Prostate gland (tissue), 2 donors: ENCODE data around the gene NT5M.

Source experiments
- POLR2A ChIP-seq: fragments of 450-650 bp; IDR thresholded peaks from one replicate; pipeline ENCODE4 v1.6.1; 2016; ENCODE audit warnings: antibody characterized with exemption, mild to moderate bottlenecking
- POLR2AphosphoS5 ChIP-seq: sonication (generic); formaldehyde crosslinking; IDR thresholded peaks from one replicate; pipeline ENCODE4 v1.6.1; 2017; ENCODE audit warnings: antibody characterized with exemption
- TF ChIP-seq, protein P1 (sequence below), 4 experiments: fragments of 200-600 bp in 2 of 4; fragments of 450-650 bp in 2 of 4; sonication (generic) in 2 of 4; IDR thresholded peaks; 1 replicate in 3 of 4; 2 replicates in 1 of 4; pipeline ENCODE4 v1.5.1; 2016 to 2019; ENCODE audit warnings: antibody characterized with exemption in 4 of 4, mild to moderate bottlenecking in 2 of 4, moderate library complexity in 2 of 4

- TF ChIP-seq POLR2A, result no peak
- TF ChIP-seq, protein P1, sequence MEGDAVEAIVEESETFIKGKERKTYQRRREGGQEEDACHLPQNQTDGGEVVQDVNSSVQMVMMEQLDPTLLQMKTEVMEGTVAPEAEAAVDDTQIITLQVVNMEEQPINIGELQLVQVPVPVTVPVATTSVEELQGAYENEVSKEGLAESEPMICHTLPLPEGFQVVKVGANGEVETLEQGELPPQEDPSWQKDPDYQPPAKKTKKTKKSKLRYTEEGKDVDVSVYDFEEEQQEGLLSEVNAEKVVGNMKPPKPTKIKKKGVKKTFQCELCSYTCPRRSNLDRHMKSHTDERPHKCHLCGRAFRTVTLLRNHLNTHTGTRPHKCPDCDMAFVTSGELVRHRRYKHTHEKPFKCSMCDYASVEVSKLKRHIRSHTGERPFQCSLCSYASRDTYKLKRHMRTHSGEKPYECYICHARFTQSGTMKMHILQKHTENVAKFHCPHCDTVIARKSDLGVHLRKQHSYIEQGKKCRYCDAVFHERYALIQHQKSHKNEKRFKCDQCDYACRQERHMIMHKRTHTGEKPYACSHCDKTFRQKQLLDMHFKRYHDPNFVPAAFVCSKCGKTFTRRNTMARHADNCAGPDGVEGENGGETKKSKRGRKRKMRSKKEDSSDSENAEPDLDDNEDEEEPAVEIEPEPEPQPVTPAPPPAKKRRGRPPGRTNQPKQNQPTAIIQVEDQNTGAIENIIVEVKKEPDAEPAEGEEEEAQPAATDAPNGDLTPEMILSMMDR (IDR thresholded peaks at IDR 0.05), result no peak
- no peak for TF ChIP-seq POLR2AphosphoS5
These were observed 17.2 kb downstream of the NT5M start for GRCh38 chr17:17320188-17320910.
